PC-3 (cell line): ENCODE data around the gene CCDC30.

Experiments
- EZH2 ChIP-seq: fragments of 300-600 bp; sonication (generic); IDR thresholded peaks from one replicate; pipeline ENCODE4 v1.6.1; 2017; ENCODE audit warnings: antibody characterized with exemption, mild to moderate bottlenecking, low read length; ENCODE audit not compliant: unreplicated experiment
- EZH2phosphoT487 ChIP-seq: fragments of 300-600 bp; sonication (generic); IDR thresholded peaks from 2 replicates; pipeline ENCODE4 v1.6.1; 2018; ENCODE audit warnings: mild to moderate bottlenecking, antibody characterized with exemption, low read length, borderline replicate concordance
- TF ChIP-seq, protein P1 (sequence below): fragments of 300-600 bp; sonication (generic); conservative IDR thresholded peaks from 2 replicates; pipeline ENCODE4 v1.5.1; 2017; ENCODE audit warnings: antibody characterized with exemption, low read depth, mild to moderate bottlenecking, low read length

DNA sequence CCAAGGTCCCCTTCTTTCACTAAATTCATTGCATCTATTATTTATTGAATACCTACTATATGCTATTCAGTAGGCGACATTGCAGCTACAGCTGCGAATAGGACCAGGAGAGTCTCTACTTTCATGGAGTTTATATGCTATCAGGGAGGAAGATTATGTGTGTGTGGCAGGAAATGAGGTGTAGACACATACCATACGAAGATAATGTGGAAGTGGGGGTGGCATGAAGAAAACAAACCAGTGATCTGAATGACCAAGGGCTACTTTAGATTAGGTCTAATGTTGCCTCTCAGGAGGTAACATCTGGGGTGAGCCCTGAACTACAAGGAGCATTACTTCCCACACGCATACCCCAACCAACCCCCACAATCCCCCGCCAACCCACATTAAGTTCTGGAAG lies 194.1 kb downstream of the CCDC30 start:
- TF ChIP-seq, protein P1, sequence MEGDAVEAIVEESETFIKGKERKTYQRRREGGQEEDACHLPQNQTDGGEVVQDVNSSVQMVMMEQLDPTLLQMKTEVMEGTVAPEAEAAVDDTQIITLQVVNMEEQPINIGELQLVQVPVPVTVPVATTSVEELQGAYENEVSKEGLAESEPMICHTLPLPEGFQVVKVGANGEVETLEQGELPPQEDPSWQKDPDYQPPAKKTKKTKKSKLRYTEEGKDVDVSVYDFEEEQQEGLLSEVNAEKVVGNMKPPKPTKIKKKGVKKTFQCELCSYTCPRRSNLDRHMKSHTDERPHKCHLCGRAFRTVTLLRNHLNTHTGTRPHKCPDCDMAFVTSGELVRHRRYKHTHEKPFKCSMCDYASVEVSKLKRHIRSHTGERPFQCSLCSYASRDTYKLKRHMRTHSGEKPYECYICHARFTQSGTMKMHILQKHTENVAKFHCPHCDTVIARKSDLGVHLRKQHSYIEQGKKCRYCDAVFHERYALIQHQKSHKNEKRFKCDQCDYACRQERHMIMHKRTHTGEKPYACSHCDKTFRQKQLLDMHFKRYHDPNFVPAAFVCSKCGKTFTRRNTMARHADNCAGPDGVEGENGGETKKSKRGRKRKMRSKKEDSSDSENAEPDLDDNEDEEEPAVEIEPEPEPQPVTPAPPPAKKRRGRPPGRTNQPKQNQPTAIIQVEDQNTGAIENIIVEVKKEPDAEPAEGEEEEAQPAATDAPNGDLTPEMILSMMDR, result no peak
- TF ChIP-seq EZH2phosphoT487, result no peak
- TF ChIP-seq EZH2, result no peak
